HG03521 (cell line): ENCODE data around the gene ABTB2.

Source experiments
- ATAC-seq: cut with Tn5 transposase; IDR thresholded peaks from one replicate; pipeline ENCODE4 v1.9.1; 2021; ENCODE audit warnings: mild to moderate bottlenecking, moderate library complexity; ENCODE audit not compliant: unreplicated experiment

Gene ABTB2

DNA sequence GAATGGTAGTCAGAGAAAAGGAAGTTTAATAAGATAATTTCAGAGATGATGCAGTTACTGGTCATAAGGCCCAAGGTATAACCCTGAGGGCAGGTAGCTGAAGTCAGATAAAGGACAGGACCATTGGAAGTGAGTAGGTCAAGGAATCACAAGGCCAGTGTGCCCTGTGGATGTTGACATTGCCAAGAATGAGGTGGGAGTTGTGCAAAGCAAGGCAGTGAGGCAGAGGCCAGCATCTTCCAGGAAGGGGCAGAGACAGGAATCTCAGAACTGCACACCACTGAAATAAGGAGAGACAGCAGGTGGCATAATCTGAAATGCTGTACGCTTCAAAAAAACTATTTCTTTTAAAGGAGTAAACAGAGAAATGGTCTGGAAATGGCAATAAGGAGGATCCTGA is 61.4 kb downstream of the ABTB2 start:
- ATAC-seq, result no peak

DNA sequence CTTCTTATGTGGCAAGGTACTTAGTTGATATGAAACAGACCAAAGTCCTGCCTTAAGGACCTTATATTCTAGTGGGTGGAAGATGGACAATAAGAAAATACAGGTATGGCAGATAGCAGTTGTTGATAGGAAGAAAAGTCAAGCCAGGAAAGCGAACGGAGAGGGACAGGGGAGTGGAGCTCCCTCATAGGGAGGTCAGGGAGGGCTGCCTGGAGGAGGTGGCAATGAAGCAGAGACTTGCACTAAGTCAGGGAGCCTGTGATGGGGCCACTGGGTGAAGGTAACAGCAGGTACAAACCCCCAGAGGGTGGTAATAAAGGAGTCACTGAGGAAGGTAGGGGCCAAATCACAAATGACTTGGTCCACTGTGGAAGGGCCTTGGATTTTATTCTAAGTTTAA is 65.3 kb downstream of the ABTB2 start:
- no peak for ATAC-seq

DNA sequence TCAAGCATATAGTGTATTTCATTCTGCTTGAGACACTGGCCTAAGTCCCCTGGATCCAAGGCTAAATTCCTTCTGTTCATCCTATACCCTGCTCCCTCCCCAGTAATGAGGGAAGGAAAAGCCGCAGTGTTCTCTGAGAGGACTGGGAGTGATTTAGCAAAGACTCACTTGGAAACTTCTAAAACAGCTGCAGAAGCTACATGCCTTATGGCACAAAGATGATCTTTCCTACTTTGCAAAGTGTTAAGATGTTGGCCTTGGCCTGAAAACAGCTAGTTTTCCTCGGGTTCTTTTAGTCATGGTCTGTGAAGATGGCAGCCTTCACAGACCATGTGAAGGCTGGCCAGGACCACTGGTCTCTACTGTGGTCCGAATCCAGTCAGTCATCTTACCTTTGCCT is 65.7 kb downstream of the ABTB2 start:
- no peak for ATAC-seq

DNA sequence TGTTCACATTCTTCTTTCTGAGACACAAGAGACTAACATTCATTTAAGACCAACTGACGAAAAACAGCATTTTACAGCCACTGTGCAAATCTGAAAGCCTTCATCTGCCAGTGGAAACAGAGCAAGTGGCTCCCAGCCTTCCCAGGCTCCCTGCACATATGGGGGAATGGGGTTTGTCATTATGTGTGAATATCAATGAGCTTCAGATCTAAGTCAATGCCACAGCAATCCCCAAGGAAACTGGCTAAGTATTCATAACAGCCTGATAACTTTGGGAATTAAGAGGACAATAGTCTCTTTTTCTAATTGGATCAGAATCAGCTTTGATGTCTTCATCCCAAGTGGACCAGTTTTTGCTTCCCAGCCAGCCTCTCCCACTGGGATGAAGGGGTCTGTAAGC is 66.9 kb downstream of the ABTB2 start:
- no peak for ATAC-seq

DNA sequence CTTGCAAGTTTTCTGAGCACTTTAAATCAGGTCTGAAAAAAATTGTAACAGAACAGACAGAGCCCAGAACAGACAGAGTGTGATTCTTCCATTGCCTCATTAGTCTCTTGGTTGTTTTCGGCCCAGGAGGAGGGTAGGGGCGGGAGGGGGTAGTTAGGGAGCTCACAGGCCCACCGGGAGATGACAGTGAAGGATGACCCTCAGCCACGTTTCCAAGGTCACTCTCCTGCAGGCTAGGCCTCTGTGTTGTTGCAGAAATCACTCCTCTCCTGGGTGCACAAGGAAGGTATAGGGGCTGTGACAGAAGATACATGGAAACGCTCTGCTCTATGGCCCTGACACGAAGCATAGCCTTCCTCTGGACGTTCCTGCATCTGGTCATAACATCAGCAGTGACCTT is 69.3 kb downstream of the ABTB2 start:
- ATAC-seq, result no peak

DNA sequence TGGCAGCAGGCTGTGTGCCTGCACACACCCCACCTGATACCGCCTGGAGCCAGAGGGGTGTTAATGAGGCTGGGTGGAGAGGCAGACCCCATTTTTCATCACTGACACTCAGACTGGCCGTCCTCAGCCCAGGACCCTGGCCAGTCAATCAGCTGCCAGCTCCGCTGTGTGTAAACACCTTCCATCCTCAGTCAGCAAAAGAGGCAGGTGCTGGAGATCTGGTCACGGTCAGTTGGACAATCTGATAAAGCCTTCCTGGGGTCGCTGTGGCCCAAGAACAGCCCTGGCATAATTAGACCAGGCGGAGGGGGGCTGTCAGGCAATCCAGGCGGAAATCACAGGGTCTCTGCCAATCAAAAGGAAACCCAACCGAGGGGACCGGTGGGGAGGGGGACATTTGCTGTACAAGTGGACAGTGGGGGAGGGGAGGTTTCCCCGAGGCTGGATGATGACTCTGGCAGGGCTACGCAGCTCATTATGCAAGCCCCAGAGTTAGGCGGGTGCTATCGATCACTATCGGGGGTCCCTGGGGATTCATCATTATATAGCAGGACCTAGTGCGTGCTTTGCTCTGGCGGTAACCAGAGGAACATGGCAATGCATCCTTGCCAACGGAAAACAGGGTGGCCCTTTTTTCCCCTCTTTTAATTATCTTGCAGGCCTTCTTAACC is 72.9 kb downstream of the ABTB2 start:
- ATAC-seq, result no peak

DNA sequence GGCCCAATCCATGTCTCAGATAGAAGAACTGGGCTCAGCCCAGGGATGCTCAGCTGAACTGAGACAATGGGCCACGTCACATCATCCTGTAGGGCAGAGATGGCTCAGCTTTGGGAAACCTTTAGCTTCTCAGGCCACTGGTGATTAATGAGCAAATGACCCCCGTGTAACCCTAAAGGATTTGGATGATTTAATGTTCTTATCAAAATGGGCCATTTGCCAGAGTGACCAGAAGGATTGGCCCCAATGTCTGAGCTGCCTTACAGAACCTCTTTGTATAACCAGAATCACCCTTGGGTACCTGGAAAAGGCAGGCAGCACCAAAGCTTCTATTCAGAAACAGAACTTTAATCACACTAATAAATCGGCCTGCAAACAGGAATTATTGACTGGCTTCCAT is 73.7 kb downstream of the ABTB2 start:
- no peak for ATAC-seq

DNA sequence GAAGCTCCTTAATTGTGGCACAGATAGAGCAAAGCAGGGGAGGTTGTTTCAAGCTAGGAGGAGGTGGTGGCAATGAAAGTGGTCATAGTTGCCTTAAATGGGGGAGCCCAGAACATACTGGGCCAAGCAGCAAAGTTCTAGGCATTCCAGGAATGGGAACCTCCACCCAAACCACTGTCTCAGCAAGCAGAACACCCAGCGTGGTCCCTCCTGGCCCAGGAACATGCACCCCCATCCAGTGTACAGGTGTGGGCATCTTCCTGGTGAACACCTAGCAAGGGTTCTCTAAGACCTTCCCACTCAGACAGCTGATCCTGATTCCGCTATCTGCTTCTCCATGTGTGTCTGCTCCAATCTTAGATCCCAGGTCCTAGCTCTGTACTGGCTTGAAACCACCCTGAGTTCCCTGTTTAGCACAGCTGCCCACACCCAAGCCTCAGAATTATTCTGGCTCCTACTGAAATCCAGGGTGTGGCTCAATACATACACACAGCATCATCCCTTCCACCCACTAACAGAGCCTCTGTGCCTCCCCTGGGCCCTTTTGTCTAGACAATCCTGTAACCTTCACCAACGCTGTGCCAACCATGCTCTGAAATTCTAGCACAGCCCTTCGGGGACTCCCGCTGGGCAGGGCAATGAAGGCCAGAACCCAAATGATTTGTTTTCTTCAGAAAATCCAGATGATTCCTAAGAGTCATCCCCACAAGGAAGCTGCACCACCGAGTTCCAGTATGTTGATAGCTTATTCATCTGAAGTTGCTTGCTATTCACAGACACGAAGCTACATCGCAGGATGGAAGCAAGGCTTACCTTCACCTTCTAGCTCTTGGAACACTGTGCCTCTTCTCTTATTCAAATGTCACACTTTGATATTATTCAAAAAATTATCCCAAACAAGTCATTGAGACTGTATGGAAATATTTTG is 76.6 kb downstream of the ABTB2 start:
- ATAC-seq, result no peak

DNA sequence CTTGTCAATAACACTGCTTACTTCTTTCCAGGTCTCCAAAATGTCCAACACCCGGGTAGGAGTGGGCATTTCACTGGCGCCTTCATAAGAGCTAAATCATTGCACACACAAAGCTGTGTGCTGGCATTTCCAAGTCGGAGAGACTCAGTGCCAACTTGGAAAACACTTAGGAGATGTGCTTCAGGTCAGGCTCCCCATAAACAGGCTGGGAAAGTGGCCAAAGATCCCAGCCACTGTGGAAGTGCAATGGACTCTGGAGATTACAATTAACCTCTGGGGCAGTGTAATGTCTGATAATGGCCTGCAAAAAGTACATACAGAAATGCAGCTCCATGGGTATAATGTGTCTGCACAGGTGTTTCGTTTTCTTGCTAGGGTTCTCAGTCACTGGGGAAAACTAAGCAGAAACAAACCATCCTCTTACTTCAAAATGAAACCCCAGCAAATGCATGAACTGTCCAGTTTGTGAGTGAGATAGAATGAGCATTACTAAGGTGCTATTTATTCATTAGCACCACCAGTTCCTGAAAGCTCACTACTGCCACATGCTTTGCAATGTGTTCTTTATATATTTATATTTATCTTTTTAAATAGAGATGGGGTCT is 79.0 kb downstream of the ABTB2 start:
- ATAC-seq, result no peak

DNA sequence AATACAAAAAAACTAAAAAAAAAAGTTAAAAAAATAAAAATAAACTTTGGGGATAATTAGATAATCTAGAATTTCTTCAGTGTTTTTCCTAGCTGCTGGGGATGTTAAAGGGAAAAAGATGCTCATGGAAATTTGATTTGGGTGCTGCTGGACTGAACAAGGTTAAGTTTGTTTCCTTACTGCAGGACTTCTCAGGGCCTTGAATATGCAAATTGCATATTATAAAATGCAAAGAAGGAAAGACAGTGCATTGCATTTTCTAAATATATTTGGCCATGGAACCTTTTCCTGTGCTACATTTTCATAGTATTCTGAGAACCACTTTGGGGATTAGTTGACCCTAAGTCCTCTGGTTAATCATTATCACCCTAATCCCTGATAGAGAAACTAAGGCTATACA is 79.6 kb downstream of the ABTB2 start:
- no peak for ATAC-seq

DNA sequence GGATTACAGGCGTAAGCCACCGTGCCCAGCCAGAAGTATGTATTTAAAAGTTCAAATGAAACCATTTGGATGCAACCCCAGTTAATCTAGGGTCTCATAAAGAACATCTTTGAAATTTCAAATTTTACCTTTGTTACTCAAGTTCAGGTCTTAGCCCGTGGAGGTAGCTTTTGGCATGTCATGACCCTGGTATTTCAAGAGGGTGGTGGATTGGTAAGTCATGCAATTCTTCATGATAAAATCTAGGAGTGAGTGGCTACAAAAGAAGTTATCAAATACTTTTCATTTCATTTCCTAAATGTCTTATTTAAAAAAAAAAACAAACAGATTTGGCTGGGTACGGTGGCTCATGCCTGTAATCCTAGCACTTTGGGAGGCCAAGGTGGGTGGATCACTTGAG is 80.6 kb downstream of the ABTB2 start:
- ATAC-seq, result no peak

DNA sequence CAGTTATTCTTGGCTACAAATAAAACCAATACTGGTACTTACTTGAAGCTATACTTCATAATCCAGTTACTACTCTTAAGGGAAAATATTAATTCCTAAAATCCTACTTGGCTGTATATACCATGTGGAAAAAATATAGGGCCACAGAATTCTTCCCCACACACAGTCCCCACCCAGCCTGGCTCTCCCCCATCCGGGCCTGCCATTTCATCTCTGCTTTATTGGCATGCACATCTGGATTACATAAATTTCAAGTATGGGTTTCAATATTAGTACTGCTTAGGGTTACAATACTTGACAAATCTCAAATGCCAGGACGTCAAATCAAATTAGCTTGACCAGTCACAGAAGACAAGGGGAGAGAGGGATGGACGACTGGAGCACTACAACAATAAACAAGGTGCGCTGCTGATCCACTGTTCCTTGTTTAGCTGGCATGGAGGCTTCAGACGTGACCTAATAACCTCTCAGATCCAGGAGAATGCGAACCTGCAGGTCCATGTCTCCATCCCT is 81.4 kb downstream of the ABTB2 start:
- ATAC-seq, result no peak

DNA sequence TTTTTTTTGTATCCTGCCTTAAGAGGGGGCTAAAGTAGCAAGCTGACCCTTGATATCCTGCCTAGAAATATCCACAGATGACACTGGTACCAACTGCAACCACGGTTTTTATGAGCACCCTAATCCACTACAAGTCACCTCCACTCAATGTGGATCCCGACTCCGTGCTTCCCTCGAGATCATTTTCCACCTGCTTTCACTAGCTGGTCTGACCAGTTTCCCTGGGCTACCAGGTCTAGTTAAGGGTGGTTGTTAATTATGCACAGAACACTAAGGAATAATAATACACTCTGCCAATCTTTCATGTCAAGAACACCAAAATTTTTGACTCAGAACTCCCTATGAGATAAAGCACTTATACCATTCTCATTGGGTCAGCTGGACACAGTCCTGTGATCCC is 82.3 kb downstream of the ABTB2 start:
- ATAC-seq, result no peak

DNA sequence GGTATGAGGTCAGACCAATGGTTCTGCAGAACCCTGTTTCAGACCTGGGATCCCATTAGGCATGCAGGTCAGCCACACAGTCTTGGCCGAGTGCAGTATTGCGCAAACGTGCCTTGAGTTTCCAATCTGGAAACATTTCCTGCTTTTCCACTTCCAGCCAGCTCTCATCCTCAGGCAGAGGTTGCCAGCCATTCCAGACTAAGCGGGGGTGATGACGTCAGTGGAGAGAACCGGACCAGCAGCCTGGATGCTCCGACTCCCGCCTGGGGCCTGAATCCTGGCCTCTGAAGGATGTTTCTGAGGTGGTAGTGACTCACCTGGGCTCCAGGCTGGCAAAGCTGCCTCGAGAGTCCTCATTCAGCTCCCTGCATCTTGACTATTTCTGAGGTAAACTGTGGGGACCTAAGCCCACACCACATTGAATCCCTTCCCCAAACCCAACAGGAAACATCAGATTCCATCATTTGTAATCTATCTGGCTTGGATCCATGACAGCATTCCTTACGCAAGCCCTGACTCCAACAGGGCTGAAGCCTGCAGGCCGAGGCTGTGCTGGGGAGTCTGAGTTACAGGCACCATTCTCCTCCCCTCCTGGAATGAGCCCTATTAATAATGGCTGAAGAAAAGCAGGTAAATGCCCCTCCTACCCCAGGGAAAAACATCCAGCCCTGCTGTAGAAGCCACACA is 83.0 kb downstream of the ABTB2 start:
- ATAC-seq, result no peak

DNA sequence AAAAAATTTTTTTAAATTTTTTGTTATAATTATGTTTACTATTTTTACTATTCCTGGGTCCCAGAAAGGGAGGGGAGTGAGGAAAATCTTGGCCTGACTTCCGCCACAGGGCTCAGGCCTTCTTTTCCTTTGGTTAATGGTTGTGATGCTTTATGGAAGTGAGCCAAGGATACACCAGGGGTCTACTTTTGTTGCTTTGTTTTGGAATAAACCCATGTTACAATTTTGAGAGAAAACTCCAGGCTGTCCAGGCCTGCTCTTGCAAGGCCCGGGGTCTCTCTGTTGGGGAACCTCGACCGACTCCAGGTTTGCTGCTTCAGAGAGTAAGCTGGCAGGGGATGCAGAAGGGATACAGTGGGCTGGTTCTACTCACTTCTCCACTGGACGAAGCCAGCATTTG is 84.7 kb downstream of the ABTB2 start:
- no peak for ATAC-seq

DNA sequence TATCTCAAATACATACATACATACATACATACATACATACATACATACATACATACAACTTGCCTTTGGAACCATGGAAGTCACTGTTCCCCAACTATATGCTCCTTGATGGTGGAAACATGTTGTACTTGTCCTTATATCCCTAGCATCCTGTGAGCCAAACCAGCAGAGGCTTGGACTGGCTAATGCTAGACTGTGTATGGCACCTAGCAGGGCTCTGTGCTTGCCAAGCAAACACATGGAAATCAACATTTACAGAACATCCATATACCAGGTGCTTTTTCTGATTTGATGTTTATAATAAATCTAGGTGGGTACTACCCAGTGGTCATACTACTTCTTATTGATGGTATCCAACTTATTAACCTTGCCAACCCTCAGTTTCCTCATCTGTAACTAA is 86.1 kb downstream of the ABTB2 start:
- ATAC-seq, result no peak

DNA sequence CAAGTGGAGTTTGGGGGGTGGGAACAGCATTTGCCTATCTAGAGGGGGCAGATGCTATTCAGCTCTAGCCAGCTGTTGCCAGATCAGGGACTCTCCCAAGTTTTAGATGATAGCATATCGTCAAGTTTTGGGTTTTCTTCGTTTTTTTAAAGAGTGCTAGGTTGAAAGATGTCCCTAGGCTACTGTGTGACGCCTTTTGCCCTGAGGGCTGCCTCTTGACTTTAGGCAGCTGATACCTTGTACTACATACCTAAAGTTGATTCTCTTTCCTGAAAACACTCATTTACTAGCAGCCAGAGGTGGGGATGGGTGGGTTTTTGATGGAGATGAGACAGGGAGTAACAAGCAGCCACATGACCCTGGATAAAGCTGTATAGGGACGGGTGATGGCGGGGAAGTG is 87.1 kb downstream of the ABTB2 start:
- no peak for ATAC-seq

DNA sequence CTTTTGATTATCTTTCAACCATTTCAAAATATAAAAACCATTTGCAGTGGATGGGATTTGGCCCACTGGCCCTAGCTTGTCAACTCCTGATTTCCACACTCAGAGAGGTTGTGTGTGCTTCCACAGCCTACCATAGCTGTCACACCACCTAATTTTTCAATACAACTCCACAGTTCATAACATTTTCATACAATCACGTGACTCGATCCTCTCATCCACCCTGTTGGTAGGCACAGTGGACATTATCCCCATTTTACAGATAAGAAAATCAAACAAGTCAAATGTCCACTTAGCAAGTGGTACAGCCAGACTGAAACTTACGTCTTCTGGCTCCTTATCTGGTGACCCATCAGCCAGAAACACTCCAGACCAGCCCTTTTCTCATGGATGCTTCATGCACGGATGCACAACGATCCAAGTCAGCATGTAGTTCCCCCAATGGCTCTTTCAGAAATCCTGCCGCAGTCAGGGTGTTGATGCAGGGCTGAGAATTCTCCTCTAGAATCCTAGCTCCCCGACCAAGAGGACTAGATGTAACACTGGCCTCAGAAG is 88.0 kb downstream of the ABTB2 start:
- ATAC-seq, result no peak

DNA sequence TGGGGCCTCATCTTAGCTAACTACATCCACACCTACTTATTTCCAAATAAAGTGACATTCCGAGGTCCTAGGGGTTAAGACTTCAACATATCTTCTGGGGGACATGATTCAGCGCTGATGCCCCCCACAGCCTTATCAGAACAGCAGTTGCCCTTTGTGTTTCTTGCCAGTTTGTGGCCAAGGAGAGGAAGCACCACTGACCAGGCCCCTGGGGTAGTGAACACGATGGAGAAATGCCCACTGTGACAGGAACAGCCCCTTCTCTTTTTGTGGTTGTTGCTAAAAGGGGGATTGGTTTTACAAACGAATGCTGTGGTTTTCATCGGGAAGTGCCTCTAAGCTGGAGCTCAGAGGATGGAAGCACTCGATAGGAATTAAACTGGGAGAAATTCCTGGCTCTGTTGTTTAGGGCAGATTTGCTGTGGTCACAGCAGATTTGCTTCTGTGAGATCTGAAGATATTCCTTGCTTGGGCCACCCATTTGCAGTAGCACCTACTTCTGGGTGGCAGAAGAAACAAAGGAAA is 88.8 kb downstream of the ABTB2 start:
- no peak for ATAC-seq

DNA sequence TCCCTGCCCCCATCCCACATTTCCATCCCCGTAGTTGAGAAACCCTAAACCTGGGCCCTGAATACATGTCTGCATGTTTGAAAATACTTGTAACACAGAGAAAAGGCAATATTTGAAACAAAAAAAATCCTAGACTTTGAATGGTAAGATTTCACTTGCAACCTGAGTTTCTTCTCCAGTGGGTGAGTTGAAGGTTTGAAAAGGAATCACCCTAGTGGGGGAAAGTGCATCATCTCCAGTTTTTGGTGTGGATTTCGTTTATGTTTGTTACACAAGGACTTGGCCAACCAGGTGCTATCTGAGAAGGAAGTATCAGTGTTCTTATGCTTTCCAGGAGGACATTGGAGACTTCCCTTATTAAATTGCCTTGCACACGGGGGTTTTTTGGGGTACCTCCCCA is 90.4 kb downstream of the ABTB2 start:
- no peak for ATAC-seq

DNA sequence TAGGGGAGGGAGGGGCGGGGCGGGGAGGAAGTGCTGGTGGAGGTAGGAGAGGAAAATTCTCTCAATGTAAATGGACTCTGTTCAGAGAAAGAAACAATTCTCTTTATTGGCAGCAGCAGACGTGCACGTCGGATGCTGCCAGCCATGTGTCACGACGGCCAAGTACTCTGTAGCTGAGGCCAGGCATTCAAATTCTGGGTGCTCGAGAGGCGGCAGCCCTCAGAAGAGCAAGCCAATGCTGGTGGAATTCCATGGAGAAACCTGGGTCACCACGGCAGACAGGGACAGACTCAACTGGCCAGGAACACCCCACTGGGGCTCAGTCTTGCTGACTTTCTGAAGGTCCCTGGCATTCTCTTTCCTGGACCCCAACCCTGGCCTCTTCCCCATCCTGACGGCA is 90.8 kb downstream of the ABTB2 start:
- ATAC-seq, result no peak
